A673 (cell line): ENCODE results near the gene WNT11. TPM values are rescaled to one million over a fixed set of nuclear protein-coding genes. Genes with fewer than 3 reads are reported as not detected.

Experiments
- BruUV-seq: library from RNA; stranded (reverse); fragments of 400-500 nt; replicated peaks from 2 replicates; lab custom pipeline; 2021; lab: Mats Ljungman, UMichigan
- CTCF ChIA-PET: fragments of 300-600 bp; sonication (Branson Sonifier 250); formaldehyde crosslinking; loops from one replicate; lab custom pipeline; 2022; ENCODE audit warnings: antibody characterized with exemption; lab: Charles Lee
- POLR2A ChIA-PET: fragments of 300-600 bp; sonication (Branson Sonifier 250); formaldehyde crosslinking; loops from one replicate; lab custom pipeline; 2022; ENCODE audit warnings: antibody characterized with exemption; ENCODE audit not compliant: low non-redundant PET; lab: Charles Lee
- DNase-seq: peaks from one replicate; pipeline ENCODE4 v3.0.0-alpha.2; 2015; ENCODE audit warnings: low spot score
- H3K27ac ChIP-seq: fragments of 200-600 bp; sonication (generic); 2 replicates; pipeline ENCODE4 v1.5.1; 2016; ENCODE audit warnings: mixed run types, low read depth, mild to moderate bottlenecking, mixed read lengths, antibody characterized with exemption, low read length; ENCODE audit not compliant: poor library complexity, severe bottlenecking
- H3K27me3 ChIP-seq: fragments of 200-600 bp; sonication (generic); replicated peaks from 2 replicates; pipeline ENCODE4 v1.6.1; 2017; ENCODE audit warnings: mixed run types, low read depth, mild to moderate bottlenecking, mixed read lengths, antibody characterized with exemption, low read length; ENCODE audit not compliant: insufficient read depth, poor library complexity
- H3K36me3 ChIP-seq: fragments of 200-600 bp; sonication (generic); 2 replicates; pipeline ENCODE4 v1.6.1; 2016; ENCODE audit warnings: mixed run types, mild to moderate bottlenecking, mixed read lengths, antibody characterized with exemption, low read length; ENCODE audit not compliant: insufficient read depth, poor library complexity, severe bottlenecking
- H3K4me1 ChIP-seq: fragments of 200-600 bp; sonication (generic); 2 replicates; pipeline ENCODE4 v1.6.1; 2017; ENCODE audit warnings: mixed run types, mild to moderate bottlenecking, mixed read lengths, antibody characterized with exemption, low read length; ENCODE audit not compliant: insufficient read depth, poor library complexity, severe bottlenecking
- H3K4me3 ChIP-seq: fragments of 200-600 bp; sonication (generic); 2 replicates; pipeline ENCODE4 v1.5.1; 2016; ENCODE audit warnings: low read depth, mixed run types, mild to moderate bottlenecking, mixed read lengths, low read length; ENCODE audit not compliant: poor library complexity, severe bottlenecking
- H3K9me3 ChIP-seq: fragments of 200-600 bp; sonication (generic); 2 replicates; pipeline ENCODE4 v1.6.1; 2016; ENCODE audit warnings: mixed run types, low read depth, mild to moderate bottlenecking, mixed read lengths, antibody characterized with exemption, low read length; ENCODE audit not compliant: poor library complexity, severe bottlenecking
- EZH2 ChIP-seq: fragments of 200-600 bp; sonication (generic); IDR thresholded peaks from 2 replicates; pipeline ENCODE4 v1.6.1; 2017; ENCODE audit warnings: borderline replicate concordance, low read depth, mild to moderate bottlenecking, mixed read lengths, antibody characterized with exemption, low read length; ENCODE audit not compliant: poor library complexity, severe bottlenecking
- intact Hi-C: fragments of 100-400 bp; cut with micrococcal nuclease; formaldehyde crosslinking; loops from one replicate; pipeline ENCODE4 v1.10.0; 2022; ENCODE audit not compliant: unreplicated experiment
- total RNA-seq: library from RNA; stranded (reverse); gene quantifications from 2 replicates; pipeline ENCODE4 v1.2.3, GENCODE V29; 2021
- TF ChIP-seq, protein P1 (sequence below): fragments of 300-800, 200-600 bp; sonication (generic); conservative IDR thresholded peaks from 2 replicates; pipeline ENCODE4 v1.5.1; 2017; ENCODE audit warnings: low read depth, mild to moderate bottlenecking, antibody characterized with exemption, low read length, moderate library complexity, mixed read lengths

The WNT11 gene
- total RNA-seq, 1 experiment from 2014 or later, result 1.2 TPM

- BruUV-seq, result no TSS peak
- ChIA-PET POLR2A (no interaction called here), CTCF (no interaction called here)
- no peaks in the 10 kb centered on the region for H3K27me3 ChIP-seq
- H3K4me3 ChIP-seq, result no peak overlapping the region
- H3K9me3 ChIP-seq, result no peaks in the 10 kb centered on the region
- H3K36me3 ChIP-seq, result no peaks in the 10 kb centered on the region
- DNase-seq, result no peak
- TF ChIP-seq EZH2, result no peak
- TF ChIP-seq, protein P1, sequence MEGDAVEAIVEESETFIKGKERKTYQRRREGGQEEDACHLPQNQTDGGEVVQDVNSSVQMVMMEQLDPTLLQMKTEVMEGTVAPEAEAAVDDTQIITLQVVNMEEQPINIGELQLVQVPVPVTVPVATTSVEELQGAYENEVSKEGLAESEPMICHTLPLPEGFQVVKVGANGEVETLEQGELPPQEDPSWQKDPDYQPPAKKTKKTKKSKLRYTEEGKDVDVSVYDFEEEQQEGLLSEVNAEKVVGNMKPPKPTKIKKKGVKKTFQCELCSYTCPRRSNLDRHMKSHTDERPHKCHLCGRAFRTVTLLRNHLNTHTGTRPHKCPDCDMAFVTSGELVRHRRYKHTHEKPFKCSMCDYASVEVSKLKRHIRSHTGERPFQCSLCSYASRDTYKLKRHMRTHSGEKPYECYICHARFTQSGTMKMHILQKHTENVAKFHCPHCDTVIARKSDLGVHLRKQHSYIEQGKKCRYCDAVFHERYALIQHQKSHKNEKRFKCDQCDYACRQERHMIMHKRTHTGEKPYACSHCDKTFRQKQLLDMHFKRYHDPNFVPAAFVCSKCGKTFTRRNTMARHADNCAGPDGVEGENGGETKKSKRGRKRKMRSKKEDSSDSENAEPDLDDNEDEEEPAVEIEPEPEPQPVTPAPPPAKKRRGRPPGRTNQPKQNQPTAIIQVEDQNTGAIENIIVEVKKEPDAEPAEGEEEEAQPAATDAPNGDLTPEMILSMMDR, result no peak
- no peaks in the 10 kb centered on the region for H3K4me1 ChIP-seq
- H3K27ac ChIP-seq, result no peak overlapping the region
- intact Hi-C loops, result no loop called here
Observed at GRCh38 chr11:76189682-76190081, 16.6 kb downstream of the WNT11 start.

- no peaks in the 10 kb centered on the region for H3K9me3 ChIP-seq
- ChIA-PET CTCF (no interaction called here), POLR2A (no interaction called here)
- no peaks in the 10 kb centered on the region for H3K4me1 ChIP-seq
- intact Hi-C loops, result no loop called here
- BruUV-seq, result no TSS peak
- no peak overlapping the region for H3K27ac ChIP-seq
- DNase-seq, result no peak
- TF ChIP-seq EZH2, result no peak
- TF ChIP-seq, protein P1, result no peak
- no peak overlapping the region for H3K4me3 ChIP-seq
- H3K27me3 ChIP-seq, result no peaks in the 10 kb centered on the region
- no peaks in the 10 kb centered on the region for H3K36me3 ChIP-seq
Observed at GRCh38 chr11:76188873-76189272, 17.4 kb downstream of the WNT11 start.

DNA sequence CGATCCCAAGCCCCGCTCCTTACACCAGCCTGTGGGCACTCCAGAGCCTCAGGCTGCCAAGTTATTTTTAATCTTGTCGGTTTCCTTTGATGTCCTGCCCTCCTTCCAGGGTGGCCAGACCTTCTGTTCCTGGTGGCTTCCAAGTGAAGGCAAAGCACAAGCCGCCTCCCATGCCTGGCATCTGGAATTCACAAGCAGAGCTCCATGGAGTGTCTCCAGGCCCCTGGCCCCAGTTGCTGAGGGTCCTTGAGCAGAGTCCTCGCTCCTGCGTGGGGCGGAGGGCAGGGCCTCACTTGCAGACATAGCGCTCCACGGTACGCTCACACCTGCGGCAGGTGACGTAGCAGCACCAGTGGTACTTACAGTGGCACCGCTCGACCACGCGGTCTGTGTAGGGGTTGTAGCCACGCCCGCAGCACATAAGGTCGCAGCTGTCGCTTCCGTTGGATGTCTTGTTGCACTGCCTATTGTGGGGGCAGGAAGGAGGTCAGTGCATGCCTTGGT is 19.5 kb downstream of the WNT11 start:
- Histone ChIP-seq H3K9me3 (no peaks in the 10 kb centered on the region), H3K27ac (no peak overlapping the region), H3K36me3 (no peaks in the 10 kb centered on the region), H3K27me3 (no peaks in the 10 kb centered on the region), H3K4me1 (no peaks in the 10 kb centered on the region), H3K4me3 (no peak overlapping the region)
- ChIA-PET CTCF (no interaction called here), POLR2A (no interaction called here)
- no peak for DNase-seq
- no TSS peak for BruUV-seq
- TF ChIP-seq, protein P1, result no peak
- no peak for TF ChIP-seq EZH2
- intact Hi-C loops, result no loop called here
